NCI-H510A treated with DMSO at 0.1 percent for 48 hours (cell line): ENCODE data around the gene RBM47.
A peak's percentile ranks its signal among the peaks of the same experiment; 100 is the strongest.
"Not testable (repeated sequence)": the region's sequence is repeated elsewhere in the genome, so short reads cannot be mapped to it uniquely, and the experiment has no call there.

Source experiments
- DNase-seq: peaks from one replicate; lab custom pipeline; 2025; lab: John Stamatoyannopoulos, UW

Gene RBM47

GRCh38 chr4:40629401-40630334 is at the start of gene RBM47:
Gene RBM47 (minus strand): TSS chr4:40629864. CDS start chr4:40438893, 190,971 bp downstream.
- DNase-seq, result peak; percentile 56

- no peak for DNase-seq
Measured at GRCh38 chr4:40678421-40678820, 48.8 kb upstream of the RBM47 start.

- DNase-seq, result no peak
Measured at GRCh38 chr4:40675166-40675565, 45.5 kb upstream of the RBM47 start.

- peak; percentile 72 for DNase-seq
Measured at GRCh38 chr4:40672528-40673522, 43.2 kb upstream of the RBM47 start.

- DNase-seq, result no peak
Measured at GRCh38 chr4:40669504-40669903, 39.8 kb upstream of the RBM47 start.

- DNase-seq, result no peak
Measured at GRCh38 chr4:40665842-40666241, 36.2 kb upstream of the RBM47 start.

- peak; percentile 99 for DNase-seq
Measured at GRCh38 chr4:40662962-40663604, 33.4 kb upstream of the RBM47 start.

GRCh38 chr4:40661803-40662202 is 32.1 kb upstream of the RBM47 start:
- DNase-seq, result no peak

- DNase-seq, result no peak
Measured at GRCh38 chr4:40656201-40656863, 26.7 kb upstream of the RBM47 start.

- DNase-seq, result no peak
Measured at GRCh38 chr4:40651280-40651679, 21.6 kb upstream of the RBM47 start.

GRCh38 chr4:40649321-40649720 is 19.7 kb upstream of the RBM47 start:
- no peak for DNase-seq

GRCh38 chr4:40648742-40649281 is 19.1 kb upstream of the RBM47 start:
- no peak for DNase-seq

GRCh38 chr4:40648131-40648530 is 18.5 kb upstream of the RBM47 start:
- no peak for DNase-seq

GRCh38 chr4:40645586-40645985 is 15.9 kb upstream of the RBM47 start:
- no peak for DNase-seq

GRCh38 chr4:40632080-40632479 is 2.4 kb upstream of the RBM47 start:
- no peak for DNase-seq

- peak; percentile 59 for DNase-seq
Measured at GRCh38 chr4:40630335-40631021, 814 bp upstream of the RBM47 start.

- DNase-seq, result no peak
Measured at GRCh38 chr4:40628888-40629287, 776 bp downstream of the RBM47 start.

GRCh38 chr4:40628407-40628806 is 1.3 kb downstream of the RBM47 start:
- DNase-seq, result not testable (repeated sequence)

- DNase-seq, result no peak
Measured at GRCh38 chr4:40627540-40627939, 2.1 kb downstream of the RBM47 start.

GRCh38 chr4:40626183-40626990 is 3.3 kb downstream of the RBM47 start:
- DNase-seq, result peak; percentile 27
